ENCODE data around the gene FBP2.

FBP2 gene

GRCh38 chr9:94622087-94622800 lies 28.6 kb upstream of the FBP2 start:
- H3F3A ChIP-seq (ENCODE audit: control insufficient read depth, insufficient read depth): no peaks in the 10 kb centered on the region
- no peaks in the 10 kb centered on the region for H3K36me3 ChIP-seq (ENCODE audit: control insufficient read depth, low read length)
- H3K27me3 ChIP-seq (ENCODE audit: control insufficient read depth, low read length): no peaks in the 10 kb centered on the region
- H3K4me2 ChIP-seq (ENCODE audit: low read length): no peak overlapping the region
- H4K20me1 ChIP-seq (ENCODE audit: control insufficient read depth, insufficient read depth, low read depth, low read length): no peaks in the 10 kb centered on the region
- no peak overlapping the region for H3K4me3 ChIP-seq (ENCODE audit: low read length)
- H3K79me2 ChIP-seq (ENCODE audit: control insufficient read depth, low read length): no peaks in the 10 kb centered on the region
- H3K9me3 ChIP-seq (ENCODE audit: control insufficient read depth, insufficient read depth, low read length): no peaks in the 10 kb centered on the region
- TF ChIP-seq EZH2phosphoT487 (IDR thresholded peaks at IDR 0.05; ENCODE audit: borderline replicate concordance, low read length) (no peak), CTCF (IDR thresholded peaks at IDR 0.05; ENCODE audit: low read depth, low read length, poor library complexity, severe bottlenecking) (no peak)
- no peaks in the 10 kb centered on the region for H3K9me2 ChIP-seq (replicated peaks; ENCODE audit: control insufficient read depth, low read length)
- no peak overlapping the region for H3K27ac ChIP-seq (ENCODE audit: low read depth, low read length)
- no peaks in the 10 kb centered on the region for H3K4me1 ChIP-seq (ENCODE audit: control insufficient read depth, low read length)

GRCh38 chr9:94619026-94619425 lies 25.4 kb upstream of the FBP2 start:
- Histone ChIP-seq H3K9me3 (ENCODE audit: control insufficient read depth, insufficient read depth, low read length) (no peaks in the 10 kb centered on the region), H3K27ac (ENCODE audit: low read depth, low read length) (no peak overlapping the region), H3F3A (ENCODE audit: control insufficient read depth, insufficient read depth) (no peaks in the 10 kb centered on the region), H4K20me1 (ENCODE audit: control insufficient read depth, insufficient read depth, low read depth, low read length) (no peaks in the 10 kb centered on the region), H3K27me3 (ENCODE audit: control insufficient read depth, low read length) (no peaks in the 10 kb centered on the region), H3K4me2 (ENCODE audit: low read length) (no peak overlapping the region), H3K36me3 (ENCODE audit: control insufficient read depth, low read length) (no peaks in the 10 kb centered on the region), H3K79me2 (ENCODE audit: control insufficient read depth, low read length) (no peaks in the 10 kb centered on the region), H3K4me3 (ENCODE audit: low read length) (no peak overlapping the region), H3K9me2 (replicated peaks; ENCODE audit: control insufficient read depth, low read length) (no peaks in the 10 kb centered on the region), H3K4me1 (ENCODE audit: control insufficient read depth, low read length) (no peaks in the 10 kb centered on the region)
- TF ChIP-seq EZH2phosphoT487 (IDR thresholded peaks at IDR 0.05; ENCODE audit: borderline replicate concordance, low read length) (no peak), CTCF (IDR thresholded peaks at IDR 0.05; ENCODE audit: low read depth, low read length, poor library complexity, severe bottlenecking) (no peak)

- Histone ChIP-seq H3K9me3 (ENCODE audit: control insufficient read depth, insufficient read depth, low read length) (no peaks in the 10 kb centered on the region), H4K20me1 (ENCODE audit: control insufficient read depth, insufficient read depth, low read depth, low read length) (no peaks in the 10 kb centered on the region), H3K4me3 (ENCODE audit: low read length) (no peak overlapping the region), H3K4me1 (ENCODE audit: control insufficient read depth, low read length) (no peaks in the 10 kb centered on the region), H3K79me2 (ENCODE audit: control insufficient read depth, low read length) (no peaks in the 10 kb centered on the region), H3K27ac (ENCODE audit: low read depth, low read length) (no peak overlapping the region), H3K27me3 (ENCODE audit: control insufficient read depth, low read length) (peaks cover 10% of the 10 kb centered on the region), H3K36me3 (ENCODE audit: control insufficient read depth, low read length) (no peaks in the 10 kb centered on the region), H3K9me2 (replicated peaks; ENCODE audit: control insufficient read depth, low read length) (no peaks in the 10 kb centered on the region), H3K4me2 (ENCODE audit: low read length) (no peak overlapping the region), H3F3A (ENCODE audit: control insufficient read depth, insufficient read depth) (no peaks in the 10 kb centered on the region)
- TF ChIP-seq EZH2phosphoT487 (IDR thresholded peaks at IDR 0.05; ENCODE audit: borderline replicate concordance, low read length): no peak
- no peak for TF ChIP-seq CTCF (IDR thresholded peaks at IDR 0.05; ENCODE audit: low read depth, low read length, poor library complexity, severe bottlenecking)
Measured at GRCh38 chr9:94613003-94613402, 19.4 kb upstream of the FBP2 start.

Data from DOHH2 (cell line).